SK-N-SH treated with all-trans-retinoic acid at 6 μM for 48 hours (cell line): Measurements from ENCODE around the gene CGB2.

Experiments used
- ATAC-seq: fragments of 200-7000 bp; cut with Tn5 transposase; 3 replicates; pipeline ENCODE4 v1.9.1; 2020; ENCODE audit warnings: mild to moderate bottlenecking, moderate library complexity
- ARNTL ChIP-seq: fragments of 450-650 bp; formaldehyde crosslinking; IDR thresholded peaks from 2 replicates; pipeline ENCODE4 v1.5.0; 2020; ENCODE audit warnings: low read depth, mild to moderate bottlenecking, moderate library complexity, borderline replicate concordance
- BACH2 ChIP-seq: fragments of 250-450 bp; sonication (Bioruptor Pico); IDR thresholded peaks from 2 replicates; pipeline ENCODE4 v1.9.0; 2021; ENCODE audit warnings: mild to moderate bottlenecking, borderline replicate concordance
- CREB5 ChIP-seq: fragments of 250-450 bp; sonication (Bioruptor Pico); IDR thresholded peaks from 2 replicates; pipeline ENCODE4 v1.5.1; 2020; ENCODE audit warnings: low read depth, mild to moderate bottlenecking, moderate library complexity
- CSDC2 ChIP-seq: fragments of 250-450 bp; sonication (Bioruptor Pico); IDR thresholded peaks from 2 replicates; pipeline ENCODE4 v1.5.0; 2020; ENCODE audit warnings: mild to moderate bottlenecking, moderate library complexity
- ESRRG ChIP-seq: fragments of 250-450 bp; sonication (Bioruptor Pico); IDR thresholded peaks from 2 replicates; pipeline ENCODE4 v1.6.1; 2021; ENCODE audit warnings: mild to moderate bottlenecking
- GLIS3 ChIP-seq: fragments of 250-450 bp; sonication (Bioruptor Pico); IDR thresholded peaks from 2 replicates; pipeline ENCODE4 v1.5.0; 2020; ENCODE audit warnings: mild to moderate bottlenecking, moderate library complexity
- ISL1 ChIP-seq: fragments of 250-450 bp; sonication (Bioruptor Pico); IDR thresholded peaks from 2 replicates; pipeline ENCODE4 v2.1.2; 2022; ENCODE audit warnings: mild to moderate bottlenecking, moderate library complexity
- OSR1 ChIP-seq: fragments of 250-450 bp; sonication (Bioruptor Pico); IDR thresholded peaks from 2 replicates; pipeline ENCODE4 v1.8.0; 2022; ENCODE audit warnings: moderate library complexity, mild to moderate bottlenecking, inconsistent platforms
- POU6F1 ChIP-seq: fragments of 250-450 bp; sonication (Bioruptor Pico); IDR thresholded peaks from 2 replicates; pipeline ENCODE4 v1.8.0; 2021; ENCODE audit warnings: low read depth, mild to moderate bottlenecking, moderate library complexity, borderline replicate concordance
- RARB ChIP-seq: fragments of 250-450 bp; sonication (Bioruptor Pico); IDR thresholded peaks from 2 replicates; pipeline ENCODE4 v1.8.0; 2021; ENCODE audit warnings: mild to moderate bottlenecking, moderate library complexity
- SNAI2 ChIP-seq: fragments of 250-450 bp; sonication (Bioruptor Pico); IDR thresholded peaks from 2 replicates; pipeline ENCODE4 v1.5.0; 2020; ENCODE audit warnings: mild to moderate bottlenecking, moderate library complexity
- TCF4 ChIP-seq: fragments of 250-450 bp; sonication (Bioruptor Pico); IDR thresholded peaks from 2 replicates; pipeline ENCODE4 v1.8.0; 2021; ENCODE audit warnings: mild to moderate bottlenecking, moderate library complexity, borderline replicate concordance
- TOX ChIP-seq: fragments of 250-450 bp; sonication (Bioruptor Pico); IDR thresholded peaks from 2 replicates; pipeline ENCODE4 v1.8.0; 2021; ENCODE audit warnings: mild to moderate bottlenecking, moderate library complexity, borderline replicate concordance
- ZC3H10 ChIP-seq: fragments of 250-450 bp; sonication (Bioruptor Pico); IDR thresholded peaks from 2 replicates; pipeline ENCODE4 v1.5.1; 2021; ENCODE audit warnings: mild to moderate bottlenecking, moderate library complexity
- ZFP3 ChIP-seq: fragments of 250-450 bp; sonication (Bioruptor Pico); IDR thresholded peaks from 2 replicates; pipeline ENCODE4 v1.5.0; 2020; ENCODE audit warnings: mild to moderate bottlenecking, moderate library complexity
- ZFP30 ChIP-seq: fragments of 450-650 bp; formaldehyde crosslinking; IDR thresholded peaks from 2 replicates; pipeline ENCODE4 v1.5.0; 2022; ENCODE audit warnings: mild to moderate bottlenecking, moderate library complexity
- ZNF565 ChIP-seq: fragments of 450-650 bp; formaldehyde crosslinking; conservative IDR thresholded peaks from 2 replicates; pipeline ENCODE4 v1.5.0; 2020; ENCODE audit warnings: low read depth, mild to moderate bottlenecking, moderate library complexity
- ZNF70 ChIP-seq: fragments of 450-650 bp; formaldehyde crosslinking; IDR thresholded peaks from 2 replicates; pipeline ENCODE4 v1.5.0; 2020; ENCODE audit warnings: mild to moderate bottlenecking, moderate library complexity
- ZNF8 ChIP-seq: fragments of 450-650 bp; formaldehyde crosslinking; IDR thresholded peaks from 2 replicates; pipeline ENCODE4 v1.5.0; 2020; ENCODE audit warnings: mild to moderate bottlenecking, moderate library complexity
- TF ChIP-seq, protein P1 (sequence below): fragments of 250-450 bp; sonication (Bioruptor Pico); IDR thresholded peaks from 2 replicates; pipeline ENCODE4 v1.5.1; 2021; ENCODE audit warnings: mild to moderate bottlenecking, moderate library complexity

CGB2 gene

GRCh38 chr19:49031642-49032301, at the start of gene CGB2:
CGB2 (plus strand) TSS chr19:49031890; CDS start chr19:49032096, 206 bp downstream.
- ATAC-seq, result peak; percentile 72

GRCh38 chr19:48982280-48982679, 49.4 kb upstream of the CGB2 start:
- ATAC-seq, result no peak

GRCh38 chr19:48985711-48986110, 46.0 kb upstream of the CGB2 start:
- TF ChIP-seq ZNF565 (CRISPR knock-in tag) (no peak), ISL1 (CRISPR knock-in tag) (no peak), ARNTL (CRISPR knock-in tag) (no peak), BACH2 (CRISPR knock-in tag) (no peak), OSR1 (no peak), RARB (no peak)
- ATAC-seq, result no peak

More at GRCh38 chr19:48982280-48982679, 49.4 kb upstream of the CGB2 start:
- TF ChIP-seq ZC3H10, result no peak
- TF ChIP-seq TCF4 (CRISPR knock-in tag), result no peak
- TF ChIP-seq, protein P1, sequence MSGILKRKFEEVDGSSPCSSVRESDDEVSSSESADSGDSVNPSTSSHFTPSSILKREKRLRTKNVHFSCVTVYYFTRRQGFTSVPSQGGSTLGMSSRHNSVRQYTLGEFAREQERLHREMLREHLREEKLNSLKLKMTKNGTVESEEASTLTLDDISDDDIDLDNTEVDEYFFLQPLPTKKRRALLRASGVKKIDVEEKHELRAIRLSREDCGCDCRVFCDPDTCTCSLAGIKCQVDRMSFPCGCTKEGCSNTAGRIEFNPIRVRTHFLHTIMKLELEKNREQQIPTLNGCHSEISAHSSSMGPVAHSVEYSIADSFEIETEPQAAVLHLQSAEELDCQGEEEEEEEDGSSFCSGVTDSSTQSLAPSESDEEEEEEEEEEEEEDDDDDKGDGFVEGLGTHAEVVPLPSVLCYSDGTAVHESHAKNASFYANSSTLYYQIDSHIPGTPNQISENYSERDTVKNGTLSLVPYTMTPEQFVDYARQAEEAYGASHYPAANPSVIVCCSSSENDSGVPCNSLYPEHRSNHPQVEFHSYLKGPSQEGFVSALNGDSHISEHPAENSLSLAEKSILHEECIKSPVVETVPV (CRISPR knock-in tag), result no peak
- TF ChIP-seq POU6F1 (CRISPR knock-in tag), result no peak
- TF ChIP-seq ZFP3 (CRISPR knock-in tag), result no peak
- no peak for TF ChIP-seq ZNF70 (CRISPR knock-in tag)
- no peak for TF ChIP-seq GLIS3 (CRISPR knock-in tag)
- TF ChIP-seq ESRRG (CRISPR knock-in tag), result no peak
- no peak for TF ChIP-seq ZFP30 (CRISPR knock-in tag)
- no peak for TF ChIP-seq ISL1 (CRISPR knock-in tag)
- TF ChIP-seq ARNTL (CRISPR knock-in tag), result no peak

- no peak for ATAC-seq
These were observed 45.5 kb upstream of the CGB2 start for GRCh38 chr19:48986211-48986610.

More at GRCh38 chr19:48986211-48986610, 45.5 kb upstream of the CGB2 start:
- TF ChIP-seq, protein P1 (CRISPR knock-in tag), result no peak
- TF ChIP-seq ZNF8 (CRISPR knock-in tag), result no peak
- TF ChIP-seq TOX (CRISPR knock-in tag), result no peak
- no peak for TF ChIP-seq BACH2 (CRISPR knock-in tag)
- no peak for TF ChIP-seq ISL1 (CRISPR knock-in tag)
- no peak for TF ChIP-seq CSDC2 (CRISPR knock-in tag)
- TF ChIP-seq ZNF70 (CRISPR knock-in tag), result no peak
- no peak for TF ChIP-seq ARNTL (CRISPR knock-in tag)
- TF ChIP-seq CREB5, result no peak
- no peak for TF ChIP-seq SNAI2 (CRISPR knock-in tag)
- TF ChIP-seq POU6F1 (CRISPR knock-in tag), result no peak
- no peak for TF ChIP-seq RARB
- TF ChIP-seq, all 23 proteins: peak for 0
